CD4-positive, alpha-beta memory T cell (primary cell): ENCODE measurements around the gene TMEM45B. TPM values are rescaled to one million over a fixed set of nuclear protein-coding genes. Genes with fewer than 3 reads are reported as not detected.
"Not testable (repeated sequence)": the region's sequence is repeated elsewhere in the genome, so short reads cannot be mapped to it uniquely, and the experiment has no call there.

ENCODE experiments used
- CTCF ChIA-PET: fragments of 350-600 bp; sonication (Branson Sonifier 250); formaldehyde crosslinking; loops from one replicate; lab custom pipeline; 2021; ENCODE audit warnings: inconsistent platforms; ENCODE audit not compliant: partially characterized antibody; lab: Charles Lee
- POLR2A ChIA-PET: fragments of 350-600 bp; sonication (Branson Sonifier 250); formaldehyde crosslinking; loops from one replicate; lab custom pipeline; 2021; ENCODE audit not compliant: partially characterized antibody; lab: Charles Lee
- DNase-seq, 5 donors: peaks; one replicate each; pipeline versions ENCODE4 v3.0.0 to v3.0.0-alpha.2; 2020 to 2022; ENCODE audit warnings: mixed read lengths in 1 of 5
- H3K27ac ChIP-seq: one replicate; pipeline ENCODE4 v1.7.0; 2013; ENCODE audit warnings: low read depth, low read length
- H3K27me3 ChIP-seq: 2 replicates; pipeline ENCODE4 v1.7.0; 2013; ENCODE audit warnings: mild to moderate bottlenecking, low read length, moderate library complexity; ENCODE audit not compliant: insufficient read depth
- H3K36me3 ChIP-seq: 2 replicates; pipeline ENCODE4 v1.7.0; 2013; ENCODE audit warnings: mild to moderate bottlenecking, low read length, moderate library complexity; ENCODE audit not compliant: insufficient read depth
- H3K4me1 ChIP-seq: 2 replicates; pipeline ENCODE4 v1.7.0; 2013; ENCODE audit warnings: mild to moderate bottlenecking, low read length, moderate library complexity; ENCODE audit not compliant: insufficient read depth
- H3K4me3 ChIP-seq, 2 donors: one replicate each; pipeline ENCODE4 v1.7.0; 2013; ENCODE audit warnings: low read length in 2 of 2, mild to moderate bottlenecking in 1 of 2
- H3K9me3 ChIP-seq, 2 donors: one replicate each; pipeline ENCODE4 v1.7.0; 2013; ENCODE audit warnings: low read length in 2 of 2, control low read depth in 1 of 2; ENCODE audit not compliant: control insufficient read depth in 1 of 2
- H3K27ac Mint-ChIP-seq, 7 donors: one replicate each; pipeline ENCODE4 v1.8.0; 2020 to 2021; ENCODE audit warnings: mixed read lengths in 7 of 7, mild to moderate bottlenecking in 6 of 7, inconsistent platforms in 3 of 7, moderate library complexity in 3 of 7
- H3K27me3 Mint-ChIP-seq, 2 donors: one replicate each; pipeline ENCODE4 v1.8.0; 2020 to 2021; ENCODE audit warnings: mixed read lengths in 2 of 2
- H3K36me3 Mint-ChIP-seq, 2 donors: one replicate each; pipeline ENCODE4 v1.8.0; 2020 to 2021; ENCODE audit warnings: mixed read lengths in 2 of 2, inconsistent platforms in 1 of 2, mild to moderate bottlenecking in 1 of 2
- H3K4me1 Mint-ChIP-seq, 4 donors: one replicate each; pipeline ENCODE4 v1.8.0; 2020 to 2021; ENCODE audit warnings: mixed read lengths in 4 of 4, mild to moderate bottlenecking in 1 of 4
- H3K4me3 Mint-ChIP-seq, 8 donors: one replicate each; pipeline ENCODE4 v1.8.0; 2020 to 2021; ENCODE audit warnings: mixed read lengths in 8 of 8, mild to moderate bottlenecking in 7 of 8, moderate library complexity in 6 of 8, inconsistent platforms in 3 of 8
- H3K9me3 Mint-ChIP-seq, 8 donors: one replicate each; pipeline ENCODE4 v1.8.0; 2020 to 2021; ENCODE audit warnings: mixed read lengths in 8 of 8, mild to moderate bottlenecking in 5 of 8, inconsistent platforms in 3 of 8, moderate library complexity in 1 of 8
- intact Hi-C: fragments of 100-400 bp; cut with micrococcal nuclease; formaldehyde crosslinking; loops from one replicate; pipeline ENCODE4 v1.15.1; 2023
- polyA plus RNA-seq, 2 donors: library from polyadenylated mRNA; unstranded; fragments of 300-500 nt; fragmentation: Illumina TruSeq; gene quantifications; one replicate each; pipeline ENCODE4 v1.2.3, GENCODE V29; 2021
- total RNA-seq, 2 experiments: library from RNA; stranded (reverse); gene quantifications; one replicate each; pipeline ENCODE4 v1.2.3, GENCODE V29; 2021

The TMEM45B gene
- total and polyA plus RNA-seq, 4 experiments from 2014 or later, result 14.0 to 34.4 (median 26.0) TPM

DNA sequence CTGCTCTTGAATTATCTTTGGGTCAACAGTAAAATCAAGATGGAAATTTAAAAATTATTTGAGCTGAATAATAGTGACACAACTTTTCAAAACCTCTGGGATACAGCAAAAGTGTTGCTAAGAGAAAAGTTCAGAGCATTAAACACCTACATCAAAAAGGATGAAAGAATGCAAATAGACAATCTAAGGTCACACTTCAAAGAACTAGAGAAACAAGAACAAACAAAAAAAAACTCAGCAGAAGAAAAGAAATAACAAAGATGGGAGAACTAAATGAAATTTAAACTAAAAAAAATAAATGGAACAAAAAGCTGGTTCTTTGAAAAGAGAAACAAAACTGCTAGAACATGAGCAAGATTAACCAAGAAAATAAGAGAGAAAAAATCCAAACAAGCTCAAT lies 15.0 kb upstream of the TMEM45B start:
- intact Hi-C loops, result no loop called here
- Histone ChIP-seq H3K4me1 (peaks cover 33% of the 10 kb centered on the region), H3K27ac (no peak overlapping the region), H3K36me3 (no peaks in the 10 kb centered on the region), H3K27me3 (no peaks in the 10 kb centered on the region), H3K4me3 (no peak overlapping the region), H3K9me3 (no peaks in the 10 kb centered on the region)
- ChIA-PET POLR2A (interaction anchor here (1.1 kb wide), 1 partner anchor 61 kb away, joined by 3 read pairs; no protein-coding TSS in a partner anchor), CTCF (interaction anchor here (1.4 to 1.9 kb wide), 2 partner anchors 14 to 331 kb away, joined by 4 to 5 read pairs; no protein-coding TSS in a partner anchor)
- Mint-ChIP-seq H3K36me3 (peaks cover 16 to 34% of the 10 kb centered on the region in 2 donors), H3K27ac (peak overlapping the region in 2 of 7 donors; percentile 4 to 76), H3K4me1 (peaks cover 28 to 66% (median 42%) of the 10 kb centered on the region in 4 donors), H3K27me3 (peaks cover 0 to 3% of the 10 kb centered on the region in 2 donors), H3K9me3 (peaks cover 3 to 23% (median 18%) of the 10 kb centered on the region in 8 donors), H3K4me3 (no peak overlapping the region)
- no peak for DNase-seq

DNA sequence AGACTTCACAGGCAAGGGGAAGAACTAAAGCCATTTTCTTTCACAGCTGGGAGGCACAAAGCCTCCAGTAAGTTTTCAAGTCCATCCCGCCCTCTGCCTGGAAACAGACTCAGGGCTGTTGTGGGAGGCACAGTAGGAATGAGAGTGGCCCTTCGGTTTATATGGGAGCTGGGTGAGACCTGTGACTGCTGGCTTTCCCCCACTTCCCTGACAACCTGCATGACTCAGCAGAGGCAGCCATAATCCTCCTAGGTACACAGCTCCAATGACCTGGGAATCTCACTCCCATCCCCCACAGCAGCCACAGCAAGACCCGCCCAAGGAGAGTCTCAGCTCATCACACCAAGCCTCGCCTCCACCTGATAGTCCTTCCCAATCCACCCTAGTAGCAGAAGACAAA lies 12.1 kb upstream of the TMEM45B start:
- peak overlapping the region; percentile 36 to 80 (median 62) for H3K4me3 Mint-ChIP-seq
- DNase-seq, result no peak
- peak overlapping the region; percentile 48 to 97 (median 79) for H3K27ac Mint-ChIP-seq
- peaks cover 7 to 22% (median 15%) of the 10 kb centered on the region in 8 donors for H3K9me3 Mint-ChIP-seq
- peaks cover 25% of the 10 kb centered on the region for H3K4me1 ChIP-seq
- H3K4me1 Mint-ChIP-seq, result peaks cover 32 to 74% (median 51%) of the 10 kb centered on the region in 4 donors
- H3K4me3 ChIP-seq, result no peak overlapping the region
- ChIA-PET POLR2A (interaction anchor here (0.8 to 3.8 kb wide), 14 partner anchors 11 to 199 kb away, joined by 3 to 56 read pairs (median 4); partner anchors contain the start of genes PRDM10 and TMEM45B), CTCF (interaction anchor here (0.7 to 2.3 kb wide), 6 partner anchors 10 to 94 kb away, joined by 3 to 10 read pairs (median 3); partner anchors contain the start of gene TMEM45B)
- no peaks in the 10 kb centered on the region for H3K27me3 ChIP-seq
- no peaks in the 10 kb centered on the region for H3K36me3 ChIP-seq
- peaks cover 9 to 16% of the 10 kb centered on the region in 2 donors for H3K36me3 Mint-ChIP-seq
- no peak overlapping the region for H3K27ac ChIP-seq
- H3K9me3 ChIP-seq, result no peaks in the 10 kb centered on the region
- intact Hi-C loops, result no loop called here
- H3K27me3 Mint-ChIP-seq, result peaks cover 3% of the 10 kb centered on the region in 2 donors

GRCh38 chr11:129804012-129804411 lies 11.6 kb upstream of the TMEM45B start:
- Histone ChIP-seq H3K27ac (no peak overlapping the region), H3K4me1 (peaks cover 24% of the 10 kb centered on the region), H3K36me3 (no peaks in the 10 kb centered on the region), H3K4me3 (peak overlapping the region in 1 of 2 donors; percentile 18), H3K9me3 (no peaks in the 10 kb centered on the region), H3K27me3 (no peaks in the 10 kb centered on the region)
- peaks cover 5 to 12% of the 10 kb centered on the region in 2 donors for H3K36me3 Mint-ChIP-seq
- intact Hi-C loops, result no loop called here
- peak; percentile 38 to 54 (median 51) for DNase-seq
- peak overlapping the region; percentile 48 to 97 (median 79) for H3K27ac Mint-ChIP-seq
- POLR2A ChIA-PET, result interaction anchor here (0.9 to 3.8 kb wide), 14 partner anchors 10 to 198 kb away, joined by 3 to 56 read pairs (median 4); partner anchors contain the start of genes NFRKB, PRDM10 and TMEM45B
- peaks cover 32 to 69% (median 50%) of the 10 kb centered on the region in 4 donors for H3K4me1 Mint-ChIP-seq
- CTCF ChIA-PET, result interaction anchor here (1.3 to 2.3 kb wide), 3 partner anchors 10 to 50 kb away, joined by 3 to 10 read pairs (median 4); no protein-coding TSS in a partner anchor
- H3K27me3 Mint-ChIP-seq, result peaks cover 3% of the 10 kb centered on the region in 2 donors
- peaks cover 5 to 20% (median 12%) of the 10 kb centered on the region in 8 donors for H3K9me3 Mint-ChIP-seq
- peak overlapping the region; percentile 41 to 80 (median 62) for H3K4me3 Mint-ChIP-seq

GRCh38 chr11:129808241-129808640 lies 7.4 kb upstream of the TMEM45B start:
- H3K4me1 ChIP-seq, result peaks cover 25% of the 10 kb centered on the region
- intact Hi-C loops, H3K4me3 Mint-ChIP-seq, CTCF ChIA-PET, POLR2A ChIA-PET, H3K36me3 ChIP-seq, H3K9me3 ChIP-seq, DNase-seq, H3K4me3 ChIP-seq, H3K27me3 Mint-ChIP-seq, H3K27me3 ChIP-seq, H3K27ac ChIP-seq: not testable (repeated sequence)
- H3K36me3 Mint-ChIP-seq, result peaks cover 4 to 15% of the 10 kb centered on the region in 2 donors
- H3K9me3 Mint-ChIP-seq, result peaks cover 0 to 19% (median 7%) of the 10 kb centered on the region in 8 donors
- peak overlapping the region in 3 of 7 donors; percentile 7 to 38 (median 14) for H3K27ac Mint-ChIP-seq
- peaks cover 26 to 71% (median 58%) of the 10 kb centered on the region in 4 donors for H3K4me1 Mint-ChIP-seq

- Mint-ChIP-seq H3K27me3 (peaks cover 0 to 14% of the 10 kb centered on the region in 2 donors), H3K4me3 (peak overlapping the region; percentile 86 to 92 (median 88)), H3K4me1 (peaks cover 34 to 70% (median 58%) of the 10 kb centered on the region in 4 donors), H3K27ac (peak overlapping the region in 6 of 7 donors; percentile 84 to 97 (median 94)), H3K9me3 (peaks cover 0 to 25% (median 7%) of the 10 kb centered on the region in 8 donors), H3K36me3 (peaks cover 5 to 11% of the 10 kb centered on the region in 2 donors)
- no peak for DNase-seq
- Histone ChIP-seq H3K4me3 (peak overlapping the region in 1 of 2 donors; percentile 44), H3K36me3 (no peaks in the 10 kb centered on the region), H3K27ac (no peak overlapping the region), H3K4me1 (peaks cover 30% of the 10 kb centered on the region), H3K9me3 (no peaks in the 10 kb centered on the region), H3K27me3 (no peaks in the 10 kb centered on the region)
- ChIA-PET POLR2A (interaction anchor here (1.1 to 5.6 kb wide), 13 partner anchors 9 to 254 kb away, joined by 3 to 108 read pairs (median 7); partner anchors contain the start of genes NFRKB and PRDM10), CTCF (interaction anchor here (1.4 to 2.8 kb wide), 6 partner anchors 9 to 110 kb away, joined by 3 to 10 read pairs (median 4); no protein-coding TSS in a partner anchor)
- intact Hi-C loops, result loop anchor here (10.0 kb wide), 1 partner anchor 191 kb away; the partner anchor contains the start of gene PRDM10
These were observed 2.3 kb upstream of the TMEM45B start for GRCh38 chr11:129813231-129813791.

DNA sequence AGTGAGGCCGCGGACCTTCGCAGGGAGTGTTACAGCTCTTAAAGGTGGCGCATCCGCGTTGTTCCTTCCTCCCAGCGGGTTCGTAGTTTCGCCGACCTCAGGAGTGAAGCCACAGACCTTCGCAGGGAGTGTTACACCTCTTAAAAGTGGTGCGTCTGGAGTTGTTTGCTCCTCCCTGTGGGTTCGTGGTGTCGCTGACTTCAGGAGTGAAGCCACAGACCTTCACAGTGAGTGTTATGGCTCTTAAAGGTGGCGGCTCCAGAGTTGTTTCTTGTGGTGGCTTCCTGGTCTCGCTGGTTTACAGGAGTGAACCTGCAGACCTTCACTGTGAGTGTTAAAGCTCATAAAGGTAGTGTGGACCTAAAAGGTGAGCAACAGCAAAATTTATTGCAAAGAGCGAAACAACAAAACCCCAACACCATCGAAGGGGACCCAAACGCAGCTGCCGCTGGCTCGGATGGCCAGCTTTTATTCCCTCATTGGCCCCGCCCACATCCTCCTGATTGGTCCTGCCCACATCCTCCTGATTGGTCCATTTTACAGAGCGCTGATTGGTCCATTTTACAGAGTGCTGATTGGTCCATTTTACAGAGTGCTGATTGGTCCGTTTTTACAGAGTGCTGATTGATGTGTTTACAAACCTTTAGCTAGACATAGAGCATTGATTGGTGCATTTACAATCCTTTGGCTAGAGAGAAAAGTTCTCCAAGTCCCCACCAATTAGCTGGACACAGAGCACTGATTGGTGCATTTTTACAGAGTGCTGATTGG lies 1.2 kb upstream of the TMEM45B start:
- intact Hi-C loops, result loop anchor here (1.0 to 10.0 kb wide), 4 partner anchors 39 to 255 kb away; partner anchors contain the start of genes APLP2, NFRKB and PRDM10
- peak; percentile 82 to 88 (median 86) for DNase-seq
- Mint-ChIP-seq H3K4me1 (peaks cover 34 to 73% (median 60%) of the 10 kb centered on the region in 4 donors), H3K27ac (peak overlapping the region; percentile 84 to 97 (median 94)), H3K4me3 (peak overlapping the region; percentile 86 to 92 (median 88)), H3K9me3 (peaks cover 0 to 23% (median 6%) of the 10 kb centered on the region in 8 donors), H3K36me3 (peaks cover 5 to 9% of the 10 kb centered on the region in 2 donors), H3K27me3 (peaks cover 0 to 14% of the 10 kb centered on the region in 2 donors)
- Histone ChIP-seq H3K4me1 (peaks cover 30% of the 10 kb centered on the region), H3K9me3 (no peaks in the 10 kb centered on the region), H3K36me3 (no peaks in the 10 kb centered on the region), H3K27ac (peak overlapping the region; percentile 24), H3K27me3 (no peaks in the 10 kb centered on the region), H3K4me3 (peak overlapping the region in 1 of 2 donors; percentile 44)
- POLR2A ChIA-PET, result interaction anchor here (0.5 to 5.6 kb wide), 25 partner anchors 10 to 256 kb away, joined by 3 to 108 read pairs (median 5); partner anchors contain the start of genes NFRKB and PRDM10
- CTCF ChIA-PET, result interaction anchor here (0.9 to 2.8 kb wide), 10 partner anchors 10 to 318 kb away, joined by 3 to 10 read pairs (median 4); no protein-coding TSS in a partner anchor
